ENCODE data around the gene CCDC127. TPM values are rescaled to one million over a fixed set of nuclear protein-coding genes. Genes with fewer than 3 reads are reported as not detected.

Gene CCDC127
- polyA plus RNA-seq, 1 donor from 2014 or later, result 5.1 TPM

- Mint-ChIP-seq H3K27me3 (peaks cover 9% of the 10 kb centered on the region), H3K4me1 (peaks cover 0 to 2% (median 0%) of the 10 kb centered on the region in 3 donors), H3K4me3 (no peak overlapping the region), H3K27ac (no peak overlapping the region), H3K9me3 (no peaks in the 10 kb centered on the region), H3K36me3 (no peaks in the 10 kb centered on the region)
Observed at GRCh38 chr5:160921-161802, 56.8 kb downstream of the CCDC127 start.

GRCh38 chr5:160173-160510, 57.8 kb downstream of the CCDC127 start:
- H3K4me1 Mint-ChIP-seq, result peaks cover 0 to 2% (median 0%) of the 10 kb centered on the region in 3 donors
- H3K4me3 Mint-ChIP-seq, result no peak overlapping the region
- H3K9me3 Mint-ChIP-seq, result no peaks in the 10 kb centered on the region
- peaks cover 9% of the 10 kb centered on the region for H3K27me3 Mint-ChIP-seq
- H3K36me3 Mint-ChIP-seq, result no peaks in the 10 kb centered on the region
- H3K27ac Mint-ChIP-seq, result no peak overlapping the region

- Mint-ChIP-seq H3K4me1 (peaks cover 0 to 2% (median 0%) of the 10 kb centered on the region in 3 donors), H3K27me3 (peaks cover 9% of the 10 kb centered on the region), H3K4me3 (no peak overlapping the region), H3K9me3 (no peaks in the 10 kb centered on the region), H3K36me3 (no peaks in the 10 kb centered on the region), H3K27ac (no peak overlapping the region)
Observed at GRCh38 chr5:159448-160172, 58.3 kb downstream of the CCDC127 start.

- H3K27me3 Mint-ChIP-seq, result peaks cover 9% of the 10 kb centered on the region
- no peak overlapping the region for H3K27ac Mint-ChIP-seq
- peaks cover 1% of the 10 kb centered on the region for H3K36me3 Mint-ChIP-seq
Observed at GRCh38 chr5:158807-159447, 59.0 kb downstream of the CCDC127 start.

GRCh38 chr5:157801-158200, 60.2 kb downstream of the CCDC127 start:
- Mint-ChIP-seq H3K4me1 (no peaks in the 10 kb centered on the region), H3K9me3 (no peaks in the 10 kb centered on the region), H3K27me3 (peaks cover 9% of the 10 kb centered on the region), H3K36me3 (peaks cover 1% of the 10 kb centered on the region), H3K27ac (no peak overlapping the region), H3K4me3 (no peak overlapping the region)

More at GRCh38 chr5:158807-159447, 59.0 kb downstream of the CCDC127 start:
- Mint-ChIP-seq H3K9me3 (no peaks in the 10 kb centered on the region), H3K4me1 (peaks cover 0 to 1% (median 0%) of the 10 kb centered on the region in 3 donors), H3K4me3 (no peak overlapping the region)

DNA sequence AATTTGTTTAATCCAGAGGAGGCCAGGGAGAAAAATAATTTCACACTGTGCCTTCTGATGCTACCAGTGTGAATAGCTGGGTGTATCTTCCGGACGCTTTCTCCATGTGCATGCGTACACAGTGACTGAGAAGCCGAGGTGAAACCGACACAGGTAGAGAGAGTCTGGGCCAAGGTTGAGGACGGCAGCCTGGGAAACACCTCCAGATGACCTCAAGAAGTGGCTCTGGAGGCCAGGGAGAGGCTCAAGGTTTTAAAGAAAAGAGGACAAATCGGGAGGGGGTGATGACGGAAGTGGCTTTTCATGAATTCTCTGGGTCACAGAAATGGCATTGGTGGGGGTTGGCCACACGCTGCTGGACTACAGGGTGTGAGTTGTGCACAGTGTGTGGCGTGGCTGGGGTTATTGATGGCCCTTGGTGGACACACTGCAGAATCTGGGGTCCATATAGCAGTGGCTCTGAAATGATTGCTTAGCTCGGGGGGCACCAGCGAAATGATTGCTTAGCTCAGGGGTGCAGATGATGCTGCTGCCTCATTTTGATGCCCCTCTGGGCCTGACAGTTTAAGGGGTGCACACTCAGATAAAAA, 60.7 kb downstream of the CCDC127 start:
- Mint-ChIP-seq H3K4me1 (no peaks in the 10 kb centered on the region), H3K36me3 (peaks cover 1% of the 10 kb centered on the region), H3K27me3 (peaks cover 9% of the 10 kb centered on the region), H3K27ac (no peak overlapping the region), H3K9me3 (no peaks in the 10 kb centered on the region), H3K4me3 (no peak overlapping the region)

DNA sequence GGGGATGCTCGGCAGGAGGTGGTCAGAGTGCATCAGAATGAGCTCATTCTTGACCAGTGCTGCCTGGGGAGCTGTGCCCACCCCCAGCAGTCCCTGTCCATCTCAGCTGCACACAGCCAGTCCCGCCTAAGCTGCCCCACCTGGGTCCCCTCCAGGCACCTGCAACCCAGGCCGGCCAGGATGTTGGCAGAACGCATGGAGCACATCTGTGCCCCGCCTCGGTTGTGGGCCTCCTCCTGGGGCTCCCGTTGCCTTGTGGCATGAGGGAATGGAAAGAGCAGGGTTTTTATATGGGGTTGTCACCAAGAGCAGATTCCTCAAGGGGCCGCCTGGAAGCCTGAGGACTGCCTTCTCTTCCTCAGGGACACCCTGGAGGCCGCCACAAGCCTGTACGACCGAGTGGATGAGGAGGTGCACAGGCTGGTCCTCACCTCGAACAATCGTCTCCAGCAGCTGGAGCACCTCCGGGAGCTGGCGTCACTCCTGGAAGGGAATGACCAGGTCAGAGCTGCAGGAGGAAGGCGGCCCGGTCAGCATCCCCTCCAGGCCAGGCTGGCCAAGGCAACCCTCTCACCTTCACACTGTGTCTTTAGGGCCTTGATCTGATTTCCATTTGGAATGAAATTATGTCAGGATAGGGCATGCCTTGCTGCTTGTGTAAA, 61.4 kb downstream of the CCDC127 start:
- Mint-ChIP-seq H3K27me3 (peaks cover 9% of the 10 kb centered on the region), H3K36me3 (peaks cover 1% of the 10 kb centered on the region), H3K27ac (no peak overlapping the region)

DNA sequence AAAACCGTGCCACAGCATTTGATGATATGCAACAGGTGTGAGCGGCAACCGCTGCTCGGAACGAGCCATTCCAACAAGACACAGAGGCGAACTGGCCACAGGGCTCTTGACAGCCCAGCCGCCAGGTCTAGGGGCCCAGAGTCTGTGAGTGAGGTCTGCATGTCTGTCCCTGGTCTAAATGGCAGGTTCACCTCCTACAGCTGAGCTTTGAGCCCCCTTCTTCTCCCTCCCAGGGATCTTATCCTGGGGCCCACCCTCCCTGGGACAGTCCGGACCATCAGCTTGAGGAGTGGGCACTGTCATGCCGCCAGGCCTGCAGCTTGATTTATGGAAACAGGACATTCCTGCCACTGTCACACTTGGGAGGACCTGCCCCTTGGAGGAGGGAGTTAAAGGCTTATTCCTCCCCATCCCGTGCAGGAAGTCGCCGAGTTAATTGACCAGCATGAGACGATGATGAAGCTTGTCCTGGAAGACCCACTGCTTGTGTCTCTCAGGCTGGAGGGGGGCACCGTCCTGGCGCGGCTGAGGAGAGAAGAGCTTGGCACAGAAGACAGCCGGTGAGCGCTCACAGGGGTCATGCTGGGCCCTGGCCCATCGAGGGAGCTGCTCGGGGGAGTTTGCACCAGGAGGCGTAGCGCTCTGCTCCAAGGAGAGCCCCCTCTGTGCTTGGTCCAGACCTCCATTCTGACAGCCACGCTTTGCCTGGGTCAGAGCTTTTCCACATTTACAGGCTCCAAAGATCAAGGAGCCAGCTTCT, 62.1 kb downstream of the CCDC127 start:
- H3K4me3 Mint-ChIP-seq, result no peak overlapping the region
- H3K27me3 Mint-ChIP-seq, result peaks cover 6% of the 10 kb centered on the region
- H3K36me3 Mint-ChIP-seq, result peaks cover 1% of the 10 kb centered on the region
- no peak overlapping the region for H3K27ac Mint-ChIP-seq
- H3K4me1 Mint-ChIP-seq, result no peaks in the 10 kb centered on the region
- no peaks in the 10 kb centered on the region for H3K9me3 Mint-ChIP-seq

More for the DNA sequence above, 61.4 kb downstream of the CCDC127 start:
- Mint-ChIP-seq H3K4me1 (no peaks in the 10 kb centered on the region), H3K4me3 (no peak overlapping the region), H3K9me3 (no peaks in the 10 kb centered on the region)

DNA sequence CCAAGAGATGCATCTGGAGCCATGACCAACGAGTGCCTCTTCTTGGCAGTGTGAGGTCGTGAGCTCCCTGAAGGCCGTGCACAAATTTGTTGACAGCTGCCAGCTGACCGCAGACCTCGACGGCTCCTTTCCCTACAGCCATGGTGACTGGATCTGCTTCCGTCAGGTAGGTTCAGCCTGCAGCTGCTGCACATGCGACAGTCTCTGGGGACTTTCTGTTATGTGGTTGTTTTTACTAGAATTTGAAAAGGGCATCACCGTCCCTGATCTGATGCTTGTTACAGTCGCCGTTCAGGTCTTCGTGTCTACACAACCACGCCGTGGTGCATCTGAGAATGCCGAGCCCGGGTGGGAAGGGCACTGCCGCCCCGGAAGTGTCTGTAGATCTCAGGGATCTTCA, 63.1 kb downstream of the CCDC127 start:
- Mint-ChIP-seq H3K9me3 (peaks cover 0 to 3% (median 0%) of the 10 kb centered on the region in 3 donors), H3K27me3 (peaks cover 8% of the 10 kb centered on the region), H3K27ac (no peak overlapping the region), H3K4me3 (no peak overlapping the region), H3K4me1 (no peaks in the 10 kb centered on the region), H3K36me3 (peaks cover 1% of the 10 kb centered on the region)

GRCh38 chr5:154236-154635, 63.7 kb downstream of the CCDC127 start:
- Mint-ChIP-seq H3K27ac (no peak overlapping the region), H3K27me3 (peaks cover 8% of the 10 kb centered on the region)

GRCh38 chr5:153256-153655, 64.7 kb downstream of the CCDC127 start:
- Mint-ChIP-seq H3K27ac (no peak overlapping the region), H3K36me3 (peaks cover 1% of the 10 kb centered on the region), H3K4me1 (no peaks in the 10 kb centered on the region), H3K9me3 (peaks cover 1 to 10% (median 2%) of the 10 kb centered on the region in 3 donors), H3K4me3 (no peak overlapping the region), H3K27me3 (peaks cover 4% of the 10 kb centered on the region)

More at GRCh38 chr5:154236-154635, 63.7 kb downstream of the CCDC127 start:
- Mint-ChIP-seq H3K4me1 (no peaks in the 10 kb centered on the region), H3K4me3 (no peak overlapping the region), H3K36me3 (peaks cover 1% of the 10 kb centered on the region), H3K9me3 (peaks cover 0 to 3% (median 1%) of the 10 kb centered on the region in 3 donors)

GRCh38 chr5:152077-152476, 65.9 kb downstream of the CCDC127 start:
- Mint-ChIP-seq H3K27ac (no peak overlapping the region), H3K4me3 (no peak overlapping the region), H3K27me3 (peaks cover 4% of the 10 kb centered on the region), H3K36me3 (peaks cover 1% of the 10 kb centered on the region), H3K9me3 (peaks cover 8 to 22% (median 10%) of the 10 kb centered on the region in 3 donors), H3K4me1 (no peaks in the 10 kb centered on the region)

DNA sequence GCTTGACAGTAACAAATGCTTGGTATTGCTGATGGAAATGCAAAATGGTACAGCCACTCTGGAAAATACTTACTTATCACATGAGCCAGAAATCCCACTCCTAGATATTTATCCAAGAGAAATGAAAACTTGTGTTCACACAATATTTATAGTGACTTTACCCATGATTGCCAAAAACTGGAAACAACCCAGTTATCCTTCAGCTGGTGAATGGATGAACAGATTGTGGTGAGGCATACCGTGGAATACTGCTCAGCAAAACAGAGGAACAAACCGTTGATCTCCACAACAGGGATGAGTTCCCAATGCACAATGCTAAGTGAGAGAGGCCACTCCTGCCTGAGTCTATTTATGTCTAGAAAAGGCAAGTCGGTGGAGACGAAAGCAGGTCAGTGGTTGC, 67.2 kb downstream of the CCDC127 start:
- Mint-ChIP-seq H3K4me1 (no peaks in the 10 kb centered on the region), H3K27ac (no peak overlapping the region), H3K4me3 (no peak overlapping the region), H3K36me3 (peaks cover 1% of the 10 kb centered on the region), H3K27me3 (peaks cover 1% of the 10 kb centered on the region), H3K9me3 (peaks cover 8 to 25% (median 10%) of the 10 kb centered on the region in 3 donors)

Measured in IgD-negative memory B cell (primary cell).